ENCODE data around the gene LYST. TPM values are rescaled to one million over a fixed set of nuclear protein-coding genes. Genes with fewer than 3 reads are reported as not detected.
"Not testable (repeated sequence)": the region's sequence is repeated elsewhere in the genome, so short reads cannot be mapped to it uniquely, and the experiment has no call there.

LYST gene
- total and polyA plus RNA-seq, 10 of the 15 experiments (the other 5 are each of a cell fraction or from before 2014, with no cell fraction given), result 3.3 to 28.1 (median 5.6) TPM

DNA sequence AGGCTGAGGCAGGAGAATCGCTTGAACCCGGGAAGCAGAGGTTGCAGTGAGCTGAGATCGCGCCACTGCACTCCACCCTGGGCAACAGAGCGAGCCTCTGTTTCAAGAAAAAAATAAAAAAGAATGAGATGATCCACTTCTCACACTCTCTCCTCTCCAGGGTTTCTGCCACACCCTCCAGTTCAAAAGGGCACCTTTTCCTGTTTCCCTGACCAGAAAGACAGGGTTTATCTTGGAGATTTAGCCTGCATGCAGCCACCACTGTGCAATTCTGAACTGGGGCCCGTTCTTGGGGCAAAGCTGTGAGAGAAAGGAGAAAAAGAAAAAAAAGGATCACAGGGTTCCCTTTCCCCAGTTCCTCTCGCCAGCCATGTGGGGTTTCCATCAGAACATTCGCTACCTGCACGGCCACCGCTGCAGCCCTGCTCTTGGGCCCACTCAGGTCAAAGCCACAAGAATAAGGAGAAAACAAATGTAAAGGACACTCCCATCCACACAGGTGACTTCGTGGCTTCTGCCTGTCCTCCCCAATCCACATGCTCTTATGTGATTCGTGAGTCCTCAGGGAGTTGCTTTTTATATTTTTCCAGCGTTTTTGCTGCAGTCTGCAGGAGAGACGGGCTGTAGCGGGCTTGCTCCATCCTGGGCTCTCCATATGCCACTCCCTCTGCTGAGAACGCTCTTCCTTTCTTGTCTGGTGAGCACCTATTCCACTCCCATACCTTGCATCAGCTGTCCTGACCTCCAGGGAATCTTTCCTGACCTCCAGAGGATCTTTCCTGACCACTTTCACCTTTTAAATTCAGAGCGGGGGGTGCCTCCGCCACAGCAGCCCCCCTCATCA lies 243.5 kb downstream of the LYST start (continued):
- no peak for TF ChIP-seq ELK1 (IDR thresholded peaks at IDR 0.05; ENCODE audit: low read depth, low read length)
- TF ChIP-seq BACH1 (IDR thresholded peaks at IDR 0.05; ENCODE audit: borderline replicate concordance), result no peak
- TF ChIP-seq USF2 (IDR thresholded peaks at IDR 0.05; ENCODE audit: borderline replicate concordance, low read depth, low read length), result no peak

DNA sequence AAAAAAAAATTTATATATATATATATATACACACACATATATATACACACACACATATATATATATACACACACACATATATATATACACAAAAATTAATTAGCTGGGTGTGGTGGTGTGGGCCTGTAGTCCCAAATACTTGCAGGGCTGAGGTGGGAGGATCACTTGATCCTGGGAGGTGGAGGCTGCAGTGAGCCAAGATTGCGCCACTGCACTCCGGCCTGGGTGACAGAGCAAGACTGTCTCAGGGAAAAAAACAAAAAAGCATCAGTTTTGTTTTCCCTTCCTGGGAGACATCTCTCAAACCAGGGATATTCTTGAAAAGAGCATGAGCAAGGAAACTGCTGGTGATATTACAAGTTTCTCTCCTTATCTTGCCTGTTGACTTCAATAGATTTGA lies 247.6 kb downstream of the LYST start:
- H3K36me3 ChIP-seq (ENCODE audit: control insufficient read depth in 2 of 2, insufficient read depth in 2 of 2, low read length in 1 of 2); H3K4me1 ChIP-seq (ENCODE audit: control insufficient read depth, insufficient read depth, low read length); H3K4me2 ChIP-seq (ENCODE audit: control insufficient read depth, insufficient read depth); H3K9ac ChIP-seq (ENCODE audit: control insufficient read depth, insufficient read depth, low read length); intact Hi-C loops (cut with micrococcal nuclease; ENCODE audit: unreplicated experiment); H3K27me3 ChIP-seq (replicated peaks in 1 of 2; ENCODE audit: control insufficient read depth in 2 of 2, insufficient read depth in 2 of 2, low read length in 1 of 2); ATAC-seq; H4K20me1 ChIP-seq (ENCODE audit: control insufficient read depth, insufficient read depth); in situ Hi-C loops (cut with MboI); H3K9me3 ChIP-seq (replicated peaks; ENCODE audit: control insufficient read depth, insufficient read depth, low read length); H3K4me3 ChIP-seq; DNase-seq (ENCODE audit: low read depth, low spot score); H3K27ac ChIP-seq (ENCODE audit: control insufficient read depth, insufficient read depth); POLR2A ChIA-PET; BruUV-seq (replicated peaks); FAIRE-seq; H3K79me2 ChIP-seq (ENCODE audit: control insufficient read depth, insufficient read depth, low read length); H2AFZ ChIP-seq (ENCODE audit: control insufficient read depth, low read depth, low read length); RAD21 ChIA-PET (ENCODE audit: unreplicated experiment): not testable (repeated sequence)
- 35% methylated on average over 2 of the region's 2 CpGs for WGBS (ENCODE audit: insufficient coverage, insufficient replicate concordance, low lambda C conversion rate, missing lambda C conversion rate)
- SMC1A ChIA-PET (ENCODE audit: uncharacterized antibody, unreplicated experiment), result interaction anchor here (1.5 kb wide), 1 partner anchor 174 kb away, joined by 4 read pairs; no protein-coding TSS in a partner anchor
- CTCF ChIA-PET, result interaction anchor here (0.6 to 1.4 kb wide), 2 partner anchors 19 to 164 kb away, joined by 3 to 4 read pairs; no protein-coding TSS in a partner anchor
